Occipital lobe (tissue), 2 donors: ENCODE data around the gene PLEKHG5. TPM values are rescaled to one million over a fixed set of nuclear protein-coding genes. Genes with fewer than 3 reads are reported as not detected.

ENCODE experiments used
- small RNA-seq: library from RNA; depleted of rRNA; stranded (forward); fragments of <200 nt; gene quantifications from one replicate; pipeline ENCODE3, GENCODE V24; 2014
- total RNA-seq: library from RNA; depleted of rRNA; stranded (reverse); fragments of >200 nt; gene quantifications from one replicate; pipeline ENCODE4 v1.2.3, GENCODE V29; 2014

PLEKHG5 gene
- total RNA-seq, 1 donor from 2014 or later, result 25.6 TPM

Small RNAs within 50 kb of the gene (small RNA-seq; reads per million reads assigned to genes)
- gene MIR4252 (not detected), gene RNU6-731P (not detected)

Other genes starting within 250 kb of the PLEKHG5 start
- gene HES3, start 247.5 kb downstream of the PLEKHG5 start, total RNA-seq, result not detected
- 25.3 TPM for gene GPR153, start 230.6 kb downstream of the PLEKHG5 start, total RNA-seq
- gene ACOT7, start 97.9 kb downstream of the PLEKHG5 start, total RNA-seq, result 27.0 TPM
- gene HES2, start 71.7 kb downstream of the PLEKHG5 start, total RNA-seq, result 0.16 TPM
- not detected for gene ESPN, start 66.9 kb downstream of the PLEKHG5 start, total RNA-seq
- gene TNFRSF25, start 25.5 kb downstream of the PLEKHG5 start, total RNA-seq, result 9.5 TPM
- 34.0 TPM for gene NOL9, start 62.8 kb upstream of the PLEKHG5 start, total RNA-seq
- gene TAS1R1, start 63.6 kb upstream of the PLEKHG5 start, total RNA-seq, result not detected
- 15.1 TPM for gene ZBTB48, start 88.3 kb upstream of the PLEKHG5 start, total RNA-seq
- gene KLHL21, start 111.2 kb upstream of the PLEKHG5 start, total RNA-seq, result 8.7 TPM
- gene PHF13, start 122.1 kb upstream of the PLEKHG5 start, total RNA-seq, result 17.0 TPM
- 23.7 TPM for gene THAP3, start 133.2 kb upstream of the PLEKHG5 start, total RNA-seq
- 32.8 TPM for gene DNAJC11, start 210.1 kb upstream of the PLEKHG5 start, total RNA-seq